ENCODE data around the gene FAM83E.

DNA sequence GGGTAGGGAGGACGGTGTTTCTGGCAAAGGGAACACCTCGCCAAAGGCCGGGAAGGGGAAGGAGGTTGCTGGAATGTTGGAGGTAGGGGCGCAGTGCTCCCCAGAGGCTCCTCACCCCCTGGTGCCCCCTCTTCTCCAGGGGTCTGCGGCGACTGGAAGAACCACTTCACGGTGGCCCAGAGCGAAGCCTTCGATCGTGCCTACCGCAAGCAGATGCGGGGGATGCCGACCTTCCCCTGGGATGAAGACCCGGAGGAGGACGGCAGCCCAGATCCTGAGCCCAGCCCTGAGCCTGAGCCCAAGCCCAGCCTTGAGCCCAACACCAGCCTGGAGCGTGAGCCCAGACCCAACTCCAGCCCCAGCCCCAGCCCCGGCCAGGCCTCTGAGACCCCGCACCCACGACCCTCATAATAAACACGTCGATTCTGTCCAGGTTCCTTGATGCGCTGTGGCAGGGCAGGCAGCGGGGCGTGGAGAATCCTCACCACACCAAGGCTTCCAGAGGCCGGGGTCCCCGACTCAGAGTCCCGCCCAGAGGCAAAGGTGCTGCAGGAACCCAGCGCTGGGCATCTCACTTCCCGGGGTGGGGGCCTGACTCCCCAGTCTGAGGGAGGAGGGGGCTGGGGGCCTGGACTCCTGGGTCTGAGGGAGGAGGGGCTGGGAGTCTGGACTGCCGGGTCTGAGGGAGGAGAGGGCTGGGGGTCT, 15.7 kb downstream of the FAM83E start:
- no peak for TF ChIP-seq MYC (IDR thresholded peaks at IDR 0.05; ENCODE audit: borderline replicate concordance, low read length)
- TF ChIP-seq, protein P1, sequence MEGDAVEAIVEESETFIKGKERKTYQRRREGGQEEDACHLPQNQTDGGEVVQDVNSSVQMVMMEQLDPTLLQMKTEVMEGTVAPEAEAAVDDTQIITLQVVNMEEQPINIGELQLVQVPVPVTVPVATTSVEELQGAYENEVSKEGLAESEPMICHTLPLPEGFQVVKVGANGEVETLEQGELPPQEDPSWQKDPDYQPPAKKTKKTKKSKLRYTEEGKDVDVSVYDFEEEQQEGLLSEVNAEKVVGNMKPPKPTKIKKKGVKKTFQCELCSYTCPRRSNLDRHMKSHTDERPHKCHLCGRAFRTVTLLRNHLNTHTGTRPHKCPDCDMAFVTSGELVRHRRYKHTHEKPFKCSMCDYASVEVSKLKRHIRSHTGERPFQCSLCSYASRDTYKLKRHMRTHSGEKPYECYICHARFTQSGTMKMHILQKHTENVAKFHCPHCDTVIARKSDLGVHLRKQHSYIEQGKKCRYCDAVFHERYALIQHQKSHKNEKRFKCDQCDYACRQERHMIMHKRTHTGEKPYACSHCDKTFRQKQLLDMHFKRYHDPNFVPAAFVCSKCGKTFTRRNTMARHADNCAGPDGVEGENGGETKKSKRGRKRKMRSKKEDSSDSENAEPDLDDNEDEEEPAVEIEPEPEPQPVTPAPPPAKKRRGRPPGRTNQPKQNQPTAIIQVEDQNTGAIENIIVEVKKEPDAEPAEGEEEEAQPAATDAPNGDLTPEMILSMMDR (IDR thresholded peaks at IDR 0.05), result no peak
- no peak for TF ChIP-seq POLR2A (IDR thresholded peaks at IDR 0.05; ENCODE audit: low read length)
- TF ChIP-seq KDM1A (IDR thresholded peaks at IDR 0.05; ENCODE audit: low read depth), result no peak
- no peak for TF ChIP-seq ZFP36 (IDR thresholded peaks at IDR 0.05; ENCODE audit: borderline replicate concordance, partially characterized antibody)
- TF ChIP-seq, protein P2, sequence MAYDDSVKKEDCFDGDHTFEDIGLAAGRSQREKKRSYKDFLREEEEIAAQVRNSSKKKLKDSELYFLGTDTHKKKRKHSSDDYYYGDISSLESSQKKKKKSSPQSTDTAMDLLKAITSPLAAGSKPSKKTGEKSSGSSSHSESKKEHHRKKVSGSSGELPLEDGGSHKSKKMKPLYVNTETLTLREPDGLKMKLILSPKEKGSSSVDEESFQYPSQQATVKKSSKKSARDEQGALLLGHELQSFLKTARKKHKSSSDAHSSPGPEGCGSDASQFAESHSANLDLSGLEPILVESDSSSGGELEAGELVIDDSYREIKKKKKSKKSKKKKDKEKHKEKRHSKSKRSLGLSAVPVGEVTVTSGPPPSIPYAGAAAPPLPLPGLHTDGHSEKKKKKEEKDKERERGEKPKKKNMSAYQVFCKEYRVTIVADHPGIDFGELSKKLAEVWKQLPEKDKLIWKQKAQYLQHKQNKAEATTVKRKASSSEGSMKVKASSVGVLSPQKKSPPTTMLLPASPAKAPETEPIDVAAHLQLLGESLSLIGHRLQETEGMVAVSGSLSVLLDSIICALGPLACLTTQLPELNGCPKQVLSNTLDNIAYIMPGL (CRISPR knock-in tag; IDR thresholded peaks at IDR 0.05; ENCODE audit: borderline replicate concordance), result no peak
- TF ChIP-seq, protein P3, sequence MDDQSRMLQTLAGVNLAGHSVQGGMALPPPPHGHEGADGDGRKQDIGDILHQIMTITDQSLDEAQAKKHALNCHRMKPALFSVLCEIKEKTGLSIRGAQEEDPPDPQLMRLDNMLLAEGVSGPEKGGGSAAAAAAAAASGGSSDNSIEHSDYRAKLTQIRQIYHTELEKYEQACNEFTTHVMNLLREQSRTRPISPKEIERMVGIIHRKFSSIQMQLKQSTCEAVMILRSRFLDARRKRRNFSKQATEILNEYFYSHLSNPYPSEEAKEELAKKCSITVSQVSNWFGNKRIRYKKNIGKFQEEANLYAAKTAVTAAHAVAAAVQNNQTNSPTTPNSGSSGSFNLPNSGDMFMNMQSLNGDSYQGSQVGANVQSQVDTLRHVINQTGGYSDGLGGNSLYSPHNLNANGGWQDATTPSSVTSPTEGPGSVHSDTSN (IDR thresholded peaks at IDR 0.05), result no peak
